Gastroesophageal sphincter (tissue), 4 donors: ENCODE data around the gene PHF2. TPM values are rescaled to one million over a fixed set of nuclear protein-coding genes. Genes with fewer than 3 reads are reported as not detected.

ENCODE experiments used
- ATAC-seq: fragments of 150-250 bp; one replicate; pipeline ENCODE4 v1.9.1; 2016; ENCODE audit warnings: mild to moderate bottlenecking, moderate library complexity
- H3K27ac ChIP-seq, 4 donors: fragments of 200-600 bp; sonication (generic) in 3 of 4; 1 replicate in 3 of 4; 2 replicates in 1 of 4; pipeline ENCODE4 v1.5.1; 2016 to 2019
- H3K27me3 ChIP-seq: fragments of 200-600 bp; sonication (generic); one replicate; pipeline ENCODE4 v1.5.1; 2019
- H3K36me3 ChIP-seq, 2 donors: fragments of 200-600 bp; sonication (generic); one replicate each; pipeline ENCODE4 v1.5.1; 2019; ENCODE audit warnings: control low read depth in 1 of 2
- H3K4me1 ChIP-seq, 3 donors: fragments of 200-600 bp; sonication (generic); 1 replicate in 2 of 3; 2 replicates in 1 of 3; pipeline ENCODE4 v1.5.1; 2016 to 2019; ENCODE audit warnings: control low read depth in 2 of 3
- H3K4me3 ChIP-seq, 2 donors: fragments of 200-600 bp; sonication (generic); one replicate each; pipeline ENCODE4 v1.5.1; 2019; ENCODE audit warnings: mild to moderate bottlenecking in 1 of 2, moderate library complexity in 1 of 2
- H3K9me3 ChIP-seq, 3 donors: fragments of 200-600 bp; sonication (generic); one replicate each; pipeline ENCODE4 v1.5.1; 2017 to 2019; ENCODE audit warnings: control low read depth in 2 of 3
- CTCF ChIP-seq, 4 experiments: fragments of 200-600 bp in 2 of 4; fragments of 450-650 bp in 2 of 4; sonication (generic) in 1 of 4; IDR thresholded peaks; one replicate each; pipeline ENCODE4 v1.5.1; 2017 to 2019; ENCODE audit warnings: antibody characterized with exemption in 4 of 4, mild to moderate bottlenecking in 2 of 4, moderate library complexity in 2 of 4
- EP300 ChIP-seq: sonication (generic); formaldehyde crosslinking; IDR thresholded peaks from one replicate; pipeline ENCODE4 v1.6.1; 2017; ENCODE audit warnings: antibody characterized with exemption, mild to moderate bottlenecking
- POLR2A ChIP-seq, 2 donors: fragments of 450-650 bp; IDR thresholded peaks; one replicate each; pipeline ENCODE4 v1.6.1; 2017; ENCODE audit warnings: antibody characterized with exemption in 2 of 2, mild to moderate bottlenecking in 2 of 2, moderate library complexity in 1 of 2
- POLR2AphosphoS5 ChIP-seq: sonication (generic); formaldehyde crosslinking; IDR thresholded peaks from one replicate; pipeline ENCODE4 v1.6.1; 2017; ENCODE audit warnings: antibody characterized with exemption
- WGBS, 2 donors: methylation state at CpG; one replicate each; pipeline ENCODE4 v1.1.5; 2018; ENCODE audit warnings: low coverage in 1 of 2; 5-methylcytosine and 5-hydroxymethylcytosine counted together
- total RNA-seq, 4 donors: library from RNA; depleted of rRNA; stranded (reverse); fragments of >200 nt; gene quantifications; one replicate each; pipeline ENCODE4 v1.1.0, GENCODE V29; 2016

The PHF2 gene
- total RNA-seq, 4 donors from 2014 or later = 37.2 to 51.2 (median 39.2) TPM

- H3K4me3 ChIP-seq = no peak overlapping the region
- no peaks in the 10 kb centered on the region for H3K27me3 ChIP-seq
- ATAC-seq = no peak
- no peak overlapping the region for H3K27ac ChIP-seq
- WGBS, 2 donors = 100% methylated on average over 3 of the region's 7 CpGs; no CpG with 5 or more reads in 1 of the 2 donors
- H3K9me3 ChIP-seq = peaks cover 0 to 8% (median 0%) of the 10 kb centered on the region in 3 donors
- peaks cover 0 to 6% (median 0%) of the 10 kb centered on the region in 3 donors for H3K4me1 ChIP-seq
- peaks cover 0 to 60% of the 10 kb centered on the region in 2 donors for H3K36me3 ChIP-seq
- TF ChIP-seq POLR2A (IDR thresholded peaks at IDR 0.05) = no peak
- TF ChIP-seq EP300 = no peak
- TF ChIP-seq CTCF (IDR thresholded peaks at IDR 0.05) = no peak
- no peak for TF ChIP-seq POLR2AphosphoS5
These were observed 54.5 kb downstream of the PHF2 start for GRCh38 chr9:93630806-93631411.

- no peak for TF ChIP-seq POLR2AphosphoS5
- TF ChIP-seq CTCF (IDR thresholded peaks at IDR 0.05) = no peak
- TF ChIP-seq EP300 = no peak
- TF ChIP-seq POLR2A (IDR thresholded peaks at IDR 0.05) = no peak
- H3K27ac ChIP-seq = no peak overlapping the region
- H3K9me3 ChIP-seq = peaks cover 0 to 22% (median 0%) of the 10 kb centered on the region in 3 donors
- peaks cover 0 to 6% (median 0%) of the 10 kb centered on the region in 3 donors for H3K4me1 ChIP-seq
- no peak overlapping the region for H3K4me3 ChIP-seq
- ATAC-seq = no peak
- WGBS, 2 donors = 77% methylated on average over 9 of the region's 19 CpGs; no CpG with 5 or more reads in 1 of the 2 donors
- H3K27me3 ChIP-seq = no peaks in the 10 kb centered on the region
- peaks cover 0 to 88% of the 10 kb centered on the region in 2 donors for H3K36me3 ChIP-seq
These were observed 57.3 kb downstream of the PHF2 start for GRCh38 chr9:93633492-93634221.

GRCh38 chr9:93634311-93635185, 58.2 kb downstream of the PHF2 start:
- Histone ChIP-seq H3K27me3 (no peaks in the 10 kb centered on the region), H3K36me3 (peaks cover 0 to 97% of the 10 kb centered on the region in 2 donors), H3K27ac (no peak overlapping the region), H3K9me3 (peaks cover 0 to 28% (median 0%) of the 10 kb centered on the region in 3 donors), H3K4me1 (peaks cover 0 to 2% (median 0%) of the 10 kb centered on the region in 3 donors), H3K4me3 (no peak overlapping the region)
- TF ChIP-seq POLR2A (IDR thresholded peaks at IDR 0.05) (no peak), EP300 (no peak), CTCF (IDR thresholded peaks at IDR 0.05) (no peak), POLR2AphosphoS5 (no peak)
- no peak for ATAC-seq
- WGBS, 2 donors = 63% methylated on average over 6 of the region's 10 CpGs; no CpG with 5 or more reads in 1 of the 2 donors

- no peak for ATAC-seq
- peaks cover 0 to 34% (median 0%) of the 10 kb centered on the region in 3 donors for H3K9me3 ChIP-seq
- H3K27me3 ChIP-seq = no peaks in the 10 kb centered on the region
- peaks cover 0 to 100% of the 10 kb centered on the region in 2 donors for H3K36me3 ChIP-seq
- no peak overlapping the region for H3K27ac ChIP-seq
- TF ChIP-seq CTCF (IDR thresholded peaks at IDR 0.05) = no peak
- WGBS, 2 donors = 94% methylated on average over 2 of the region's 13 CpGs; no CpG with 5 or more reads in 1 of the 2 donors
- H3K4me1 ChIP-seq = no peaks in the 10 kb centered on the region
- H3K4me3 ChIP-seq = no peak overlapping the region
These were observed 59.1 kb downstream of the PHF2 start for GRCh38 chr9:93635186-93636107.
